AG04450 (cell line): Measurements from ENCODE around the gene FAM47E. TPM values are rescaled to one million over a fixed set of nuclear protein-coding genes. Genes with fewer than 3 reads are reported as not detected.
A peak's percentile ranks its signal among the peaks of the same experiment; 100 is the strongest.

Experiments
- CTCF ChIA-PET: fragments of 300-600, 350-600 bp; formaldehyde crosslinking; extraction: SDS; loops from one replicate; lab custom pipeline; 2022; ENCODE audit warnings: antibody characterized with exemption, inconsistent platforms; lab: Charles Lee
- POLR2A ChIA-PET: fragments of 350-600 bp; formaldehyde crosslinking; extraction: SDS; loops from one replicate; lab custom pipeline; 2021; ENCODE audit warnings: antibody characterized with exemption, inconsistent platforms; lab: Yijun Ruan, JAX
- DNase-seq: peaks from one replicate; pipeline ENCODE4 v3.0.0-alpha.2; 2011; ENCODE audit warnings: low read depth, low spot score
- H3K27ac ChIP-seq: one replicate; pipeline ENCODE4 v1.5.1; 2012; ENCODE audit warnings: low read depth, low read length, control low read depth
- H3K27me3 ChIP-seq: one replicate; pipeline ENCODE4 v1.6.0; 2012; ENCODE audit warnings: low read length; ENCODE audit not compliant: control insufficient read depth, insufficient read depth
- H3K4me3 ChIP-seq: 2 replicates; pipeline ENCODE4 v1.5.1; 2011; ENCODE audit warnings: mild to moderate bottlenecking, low read depth, low read length, control low read depth
- H3K9me3 ChIP-seq: 2 replicates; pipeline ENCODE4 v1.5.1; 2012; ENCODE audit warnings: low read length; ENCODE audit not compliant: control insufficient read depth, insufficient read depth
- CTCF ChIP-seq: IDR thresholded peaks from 2 replicates; pipeline ENCODE4 v1.5.1; 2011; ENCODE audit warnings: low read depth, low read length, control low read depth, inconsistent platforms
- polyA plus RNA-seq: library from polyadenylated mRNA; depleted of rRNA; stranded (reverse); fragments of >200 nt; gene quantifications from 2 replicates; pipeline ENCODE4 v1.2.3, GENCODE V29; 2011

The FAM47E gene
- polyA plus RNA-seq, 1 experiment, result 0.06 TPM

- CTCF ChIA-PET, result interaction anchor here (0.9 to 1.7 kb wide), 2 partner anchors 78 to 121 kb away, joined by 3 to 8 read pairs; no protein-coding TSS in a partner anchor
- POLR2A ChIA-PET, result no interaction called here
Measured at GRCh38 chr4:76301068-76301774, 49.7 kb downstream of the FAM47E start.

DNA sequence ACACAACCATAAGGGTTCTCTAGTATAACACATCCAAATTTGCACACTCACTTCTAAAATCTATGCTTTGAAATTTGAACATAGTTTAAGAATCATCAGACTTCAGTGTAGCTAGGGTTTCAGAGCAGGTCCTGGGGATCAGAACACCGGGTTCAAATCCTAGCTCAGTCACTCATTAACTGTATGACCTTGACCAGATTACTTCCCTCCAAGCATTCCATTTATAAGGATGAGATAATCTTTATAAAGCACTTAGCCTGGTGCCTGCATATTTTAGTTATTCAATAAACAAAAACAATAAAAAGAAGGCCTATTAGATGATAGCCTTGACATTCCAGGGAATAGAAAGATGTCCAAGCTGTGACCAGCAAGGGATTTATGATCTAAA is 50.2 kb downstream of the FAM47E start:
- Histone ChIP-seq H3K27ac (no peak overlapping the region), H3K4me3 (no peak overlapping the region), H3K27me3 (peaks cover 2% of the 10 kb centered on the region), H3K9me3 (peaks cover 5% of the 10 kb centered on the region)
- TF ChIP-seq CTCF, result no peak
- CTCF ChIA-PET, result interaction anchor here (0.9 to 1.7 kb wide), 2 partner anchors 77 to 122 kb away, joined by 3 to 8 read pairs; no protein-coding TSS in a partner anchor
- DNase-seq, result no peak
- POLR2A ChIA-PET, result no interaction called here

More at GRCh38 chr4:76301068-76301774, 49.7 kb downstream of the FAM47E start:
- no peak for TF ChIP-seq CTCF
- peaks cover 5% of the 10 kb centered on the region for H3K9me3 ChIP-seq
- no peak overlapping the region for H3K4me3 ChIP-seq
- peak; percentile 33 for DNase-seq
- H3K27ac ChIP-seq, result no peak overlapping the region
- peaks cover 2% of the 10 kb centered on the region for H3K27me3 ChIP-seq

DNA sequence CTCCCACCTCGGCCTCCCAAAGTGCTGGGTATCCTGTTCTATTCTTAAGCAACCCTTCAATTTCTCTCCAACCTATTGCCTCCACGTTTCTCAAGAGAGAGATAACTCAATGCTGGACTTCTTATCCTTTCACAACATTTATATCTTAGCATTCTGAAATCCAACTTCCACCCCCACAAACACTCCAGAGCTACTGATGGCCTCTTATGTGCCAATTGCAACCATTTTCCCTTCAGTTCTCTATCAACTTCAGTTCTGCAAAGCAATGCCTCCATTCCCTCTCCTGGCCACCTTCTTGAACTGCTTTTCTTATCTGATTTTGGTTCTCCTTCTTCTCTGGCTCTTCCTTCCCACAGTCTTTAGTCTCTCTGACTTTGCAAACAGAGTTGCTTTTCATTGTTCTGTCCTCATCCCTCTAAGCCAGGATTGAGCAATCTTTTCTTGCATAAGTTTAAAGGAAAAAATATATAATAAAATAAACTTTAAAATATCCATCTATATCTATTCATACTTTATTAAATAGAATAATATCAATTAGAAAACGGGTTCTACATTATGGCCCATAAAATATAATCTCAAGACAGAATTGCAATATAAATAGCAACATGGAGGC is 51.4 kb downstream of the FAM47E start:
- ChIA-PET CTCF (interaction anchor here (0.6 kb wide), 1 partner anchor 158 kb away, joined by 5 read pairs; no protein-coding TSS in a partner anchor), POLR2A (no interaction called here)
- Histone ChIP-seq H3K27me3 (no peaks in the 10 kb centered on the region), H3K9me3 (peaks cover 5% of the 10 kb centered on the region), H3K27ac (no peak overlapping the region), H3K4me3 (no peak overlapping the region)
- TF ChIP-seq CTCF, result no peak
- DNase-seq, result no peak

DNA sequence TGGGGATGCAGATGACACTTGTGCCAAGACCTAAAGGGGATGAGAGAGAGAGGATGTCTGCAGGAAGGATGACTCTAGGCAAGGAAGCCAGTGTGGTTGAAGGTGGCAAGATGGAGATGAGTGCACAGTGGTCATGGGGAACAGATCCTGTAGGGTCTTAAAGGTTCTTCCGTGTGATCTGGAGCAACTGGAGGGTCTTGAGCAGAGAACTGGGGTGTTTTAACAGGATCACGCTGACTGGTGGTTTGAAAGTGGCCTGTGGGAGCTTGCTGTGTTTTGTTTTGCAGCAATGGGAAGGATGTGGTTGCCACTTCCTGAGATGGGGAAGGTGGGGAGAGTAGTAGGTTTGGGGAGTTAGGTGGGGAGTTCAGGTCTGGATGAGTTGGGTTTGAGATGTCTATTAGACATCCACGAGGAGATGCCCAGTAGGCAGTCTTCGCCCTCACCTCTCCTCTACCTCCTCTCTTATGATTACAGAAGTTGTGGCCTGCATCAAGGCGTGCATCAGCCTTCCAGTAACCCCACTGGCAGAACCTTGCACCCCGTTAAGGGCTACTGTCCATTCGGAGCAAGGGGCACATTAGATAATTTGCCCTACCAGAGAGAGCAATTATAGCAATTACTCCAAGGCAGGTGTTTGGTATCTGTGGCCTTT is 53.6 kb downstream of the FAM47E start:
- Histone ChIP-seq H3K27ac (no peak overlapping the region), H3K4me3 (peak overlapping the region; percentile 77; the same call in 1 of the 2 replicates), H3K27me3 (no peaks in the 10 kb centered on the region), H3K9me3 (no peaks in the 10 kb centered on the region; the same call in 1 of the 2 replicates)
- POLR2A ChIA-PET, result interaction anchor here (0.6 to 1.2 kb wide), 3 partner anchors 97 to 452 kb away, joined by 3 to 4 read pairs (median 3); no protein-coding TSS in a partner anchor
- CTCF ChIA-PET, result interaction anchor here (1.6 to 4.0 kb wide), 3 partner anchors 73 to 125 kb away, joined by 6 to 63 read pairs (median 8); no protein-coding TSS in a partner anchor
- DNase-seq, result no peak
- no peak for TF ChIP-seq CTCF
